DMS 273 treated with DMSO at 0.1 percent for 48 hours (cell line): ENCODE results near the gene LYRM4.
"Not testable (repeated sequence)": the region's sequence is repeated elsewhere in the genome, so short reads cannot be mapped to it uniquely, and the experiment has no call there.

Source experiments
- DNase-seq: peaks from one replicate; lab custom pipeline; 2025; lab: John Stamatoyannopoulos, UW

The LYRM4 gene

GRCh38 chr6:5081182-5081581, 179.6 kb downstream of the LYRM4 start:
- DNase-seq, result no peak

GRCh38 chr6:5080574-5080973, 180.2 kb downstream of the LYRM4 start:
- DNase-seq, result no peak

- no peak for DNase-seq
These were observed 181.1 kb downstream of the LYRM4 start for GRCh38 chr6:5079692-5080091.

- no peak for DNase-seq
These were observed 182.6 kb downstream of the LYRM4 start for GRCh38 chr6:5078121-5078669.

- no peak for DNase-seq
These were observed 183.8 kb downstream of the LYRM4 start for GRCh38 chr6:5076931-5077330.

GRCh38 chr6:5073992-5074391, 186.8 kb downstream of the LYRM4 start:
- DNase-seq, result no peak

GRCh38 chr6:5072440-5072839, 188.3 kb downstream of the LYRM4 start:
- DNase-seq, result no peak

- DNase-seq, result no peak
These were observed 189.5 kb downstream of the LYRM4 start for GRCh38 chr6:5071216-5071615.

GRCh38 chr6:5068153-5068751, 192.5 kb downstream of the LYRM4 start:
- DNase-seq, result no peak

- no peak for DNase-seq
These were observed 193.4 kb downstream of the LYRM4 start for GRCh38 chr6:5067305-5067704.

GRCh38 chr6:5066456-5067093, 194.2 kb downstream of the LYRM4 start:
- no peak for DNase-seq

GRCh38 chr6:5063617-5064016, 197.1 kb downstream of the LYRM4 start:
- DNase-seq, result no peak

- no peak for DNase-seq
These were observed 199.6 kb downstream of the LYRM4 start for GRCh38 chr6:5061152-5061551.

GRCh38 chr6:5060439-5060838, 200.3 kb downstream of the LYRM4 start:
- not testable (repeated sequence) for DNase-seq

- no peak for DNase-seq
These were observed 201.5 kb downstream of the LYRM4 start for GRCh38 chr6:5059036-5059896.
